HL-60 (cell line): ENCODE results near the gene TJP1.

Experiments
- DNase-seq, 2 experiments: peaks; one replicate each; pipeline ENCODE4 v3.0.0-alpha.2; 2010 to 2020; ENCODE audit warnings: low read depth in 1 of 2, low spot score in 1 of 2
- H3K27ac ChIP-seq: fragments of 250-450 bp; sonication (Bioruptor Pico); replicated peaks from 2 replicates; pipeline ENCODE4 v1.5.1; 2020; ENCODE audit warnings: mild to moderate bottlenecking, moderate library complexity
- H3K27me3 ChIP-seq: fragments of 250-450 bp; sonication (Bioruptor Pico); 2 replicates; pipeline ENCODE4 v1.5.1; 2021; ENCODE audit warnings: mild to moderate bottlenecking, moderate library complexity; ENCODE audit not compliant: insufficient read depth, poor library complexity, severe bottlenecking
- H3K4me3 ChIP-seq: replicated peaks from 2 replicates; pipeline ENCODE4 v1.5.1; 2011; ENCODE audit warnings: mild to moderate bottlenecking, control low read depth, low read length; ENCODE audit not compliant: insufficient read depth
- GABPA ChIP-seq: IDR thresholded peaks from 2 replicates; pipeline ENCODE4 v1.6.1; 2012; ENCODE audit warnings: low read depth
- POLR2AphosphoS5 ChIP-seq: IDR thresholded peaks from 2 replicates; pipeline ENCODE4 v1.6.1; 2012; ENCODE audit warnings: low read depth
- SPI1 ChIP-seq: IDR thresholded peaks from 2 replicates; pipeline ENCODE4 v1.6.1; 2012; ENCODE audit warnings: low read depth, mild to moderate bottlenecking, borderline replicate concordance
- TF ChIP-seq, protein P1 (sequence below): IDR thresholded peaks from 2 replicates; pipeline ENCODE4 v1.6.1; 2012; ENCODE audit warnings: low read depth; ENCODE audit not compliant: insufficient replicate concordance
- TF ChIP-seq, protein P2 (sequence below): IDR thresholded peaks from one replicate; pipeline ENCODE4 v1.5.1; 2011; ENCODE audit warnings: low read length, control low read depth, inconsistent platforms; ENCODE audit not compliant: insufficient read depth

TJP1 gene

DNA sequence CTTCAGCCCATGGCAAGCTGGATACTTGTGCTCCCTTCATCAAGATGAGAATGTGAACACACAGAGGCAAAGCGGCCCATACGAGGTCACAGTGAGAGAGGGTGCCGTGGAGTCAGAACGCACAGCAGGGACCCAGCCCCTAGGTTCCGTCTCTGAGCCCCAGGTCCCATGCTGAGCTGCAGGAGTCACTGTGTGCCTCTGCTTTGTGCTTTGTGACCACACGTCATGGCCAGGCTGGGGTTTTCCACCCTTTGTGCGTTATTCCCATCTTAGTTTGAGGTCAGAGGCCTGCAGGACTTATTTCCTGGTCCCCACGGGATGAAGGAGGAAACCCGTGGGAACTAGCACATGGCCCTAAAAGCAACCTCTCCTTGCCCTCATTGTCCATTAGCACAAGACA lies 140.3 kb downstream of the TJP1 start:
- H3K27ac ChIP-seq: no peak overlapping the region
- DNase-seq: no peak

DNA sequence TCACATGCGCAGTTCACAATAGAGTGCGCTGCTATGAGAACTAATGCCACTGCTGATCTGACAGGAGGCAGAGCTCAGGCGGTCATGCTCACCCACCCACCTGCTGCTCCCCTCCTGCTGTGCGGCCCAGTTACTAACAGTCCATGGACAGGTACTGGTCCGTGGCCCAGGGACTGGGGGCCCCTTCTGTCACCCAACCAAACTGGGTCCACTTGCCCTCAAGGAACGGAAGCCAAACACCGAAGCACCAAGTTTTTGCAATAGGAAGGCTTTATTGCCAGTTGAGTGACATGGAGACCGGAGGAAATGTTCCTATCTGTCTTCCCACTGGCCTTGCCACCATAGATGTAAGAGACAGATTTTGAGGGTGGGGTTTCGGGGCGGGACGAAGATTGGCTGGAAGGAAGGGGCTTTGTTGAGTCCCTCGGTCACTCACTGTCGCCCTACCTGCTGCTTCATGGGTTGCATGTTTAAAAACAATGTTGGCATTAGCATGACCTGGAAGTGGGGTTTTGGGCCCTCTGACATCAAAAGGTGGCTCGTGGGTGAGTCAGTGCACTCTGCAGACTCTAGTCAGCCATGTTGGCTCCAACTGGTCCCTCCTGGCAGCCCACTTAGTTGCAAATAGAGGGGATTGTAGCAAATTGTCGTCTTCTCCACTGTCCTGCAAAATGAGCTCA lies 141.0 kb downstream of the TJP1 start:
- Histone ChIP-seq H3K27me3 (no peaks in the 10 kb centered on the region), H3K27ac (no peak overlapping the region), H3K4me3 (no peak overlapping the region)
- no peak for DNase-seq
- TF ChIP-seq POLR2AphosphoS5 (no peak), GABPA (no peak), SPI1 (no peak)
- TF ChIP-seq, protein P1, sequence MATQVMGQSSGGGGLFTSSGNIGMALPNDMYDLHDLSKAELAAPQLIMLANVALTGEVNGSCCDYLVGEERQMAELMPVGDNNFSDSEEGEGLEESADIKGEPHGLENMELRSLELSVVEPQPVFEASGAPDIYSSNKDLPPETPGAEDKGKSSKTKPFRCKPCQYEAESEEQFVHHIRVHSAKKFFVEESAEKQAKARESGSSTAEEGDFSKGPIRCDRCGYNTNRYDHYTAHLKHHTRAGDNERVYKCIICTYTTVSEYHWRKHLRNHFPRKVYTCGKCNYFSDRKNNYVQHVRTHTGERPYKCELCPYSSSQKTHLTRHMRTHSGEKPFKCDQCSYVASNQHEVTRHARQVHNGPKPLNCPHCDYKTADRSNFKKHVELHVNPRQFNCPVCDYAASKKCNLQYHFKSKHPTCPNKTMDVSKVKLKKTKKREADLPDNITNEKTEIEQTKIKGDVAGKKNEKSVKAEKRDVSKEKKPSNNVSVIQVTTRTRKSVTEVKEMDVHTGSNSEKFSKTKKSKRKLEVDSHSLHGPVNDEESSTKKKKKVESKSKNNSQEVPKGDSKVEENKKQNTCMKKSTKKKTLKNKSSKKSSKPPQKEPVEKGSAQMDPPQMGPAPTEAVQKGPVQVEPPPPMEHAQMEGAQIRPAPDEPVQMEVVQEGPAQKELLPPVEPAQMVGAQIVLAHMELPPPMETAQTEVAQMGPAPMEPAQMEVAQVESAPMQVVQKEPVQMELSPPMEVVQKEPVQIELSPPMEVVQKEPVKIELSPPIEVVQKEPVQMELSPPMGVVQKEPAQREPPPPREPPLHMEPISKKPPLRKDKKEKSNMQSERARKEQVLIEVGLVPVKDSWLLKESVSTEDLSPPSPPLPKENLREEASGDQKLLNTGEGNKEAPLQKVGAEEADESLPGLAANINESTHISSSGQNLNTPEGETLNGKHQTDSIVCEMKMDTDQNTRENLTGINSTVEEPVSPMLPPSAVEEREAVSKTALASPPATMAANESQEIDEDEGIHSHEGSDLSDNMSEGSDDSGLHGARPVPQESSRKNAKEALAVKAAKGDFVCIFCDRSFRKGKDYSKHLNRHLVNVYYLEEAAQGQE: no peak
- TF ChIP-seq, protein P2, sequence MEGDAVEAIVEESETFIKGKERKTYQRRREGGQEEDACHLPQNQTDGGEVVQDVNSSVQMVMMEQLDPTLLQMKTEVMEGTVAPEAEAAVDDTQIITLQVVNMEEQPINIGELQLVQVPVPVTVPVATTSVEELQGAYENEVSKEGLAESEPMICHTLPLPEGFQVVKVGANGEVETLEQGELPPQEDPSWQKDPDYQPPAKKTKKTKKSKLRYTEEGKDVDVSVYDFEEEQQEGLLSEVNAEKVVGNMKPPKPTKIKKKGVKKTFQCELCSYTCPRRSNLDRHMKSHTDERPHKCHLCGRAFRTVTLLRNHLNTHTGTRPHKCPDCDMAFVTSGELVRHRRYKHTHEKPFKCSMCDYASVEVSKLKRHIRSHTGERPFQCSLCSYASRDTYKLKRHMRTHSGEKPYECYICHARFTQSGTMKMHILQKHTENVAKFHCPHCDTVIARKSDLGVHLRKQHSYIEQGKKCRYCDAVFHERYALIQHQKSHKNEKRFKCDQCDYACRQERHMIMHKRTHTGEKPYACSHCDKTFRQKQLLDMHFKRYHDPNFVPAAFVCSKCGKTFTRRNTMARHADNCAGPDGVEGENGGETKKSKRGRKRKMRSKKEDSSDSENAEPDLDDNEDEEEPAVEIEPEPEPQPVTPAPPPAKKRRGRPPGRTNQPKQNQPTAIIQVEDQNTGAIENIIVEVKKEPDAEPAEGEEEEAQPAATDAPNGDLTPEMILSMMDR: no peak

More for the DNA sequence above, 140.3 kb downstream of the TJP1 start:
- H3K27me3 ChIP-seq: no peaks in the 10 kb centered on the region
- TF ChIP-seq SPI1 (no peak), POLR2AphosphoS5 (no peak), GABPA (no peak)
- TF ChIP-seq, protein P1: no peak
- TF ChIP-seq, protein P2: no peak
- no peak overlapping the region for H3K4me3 ChIP-seq

DNA sequence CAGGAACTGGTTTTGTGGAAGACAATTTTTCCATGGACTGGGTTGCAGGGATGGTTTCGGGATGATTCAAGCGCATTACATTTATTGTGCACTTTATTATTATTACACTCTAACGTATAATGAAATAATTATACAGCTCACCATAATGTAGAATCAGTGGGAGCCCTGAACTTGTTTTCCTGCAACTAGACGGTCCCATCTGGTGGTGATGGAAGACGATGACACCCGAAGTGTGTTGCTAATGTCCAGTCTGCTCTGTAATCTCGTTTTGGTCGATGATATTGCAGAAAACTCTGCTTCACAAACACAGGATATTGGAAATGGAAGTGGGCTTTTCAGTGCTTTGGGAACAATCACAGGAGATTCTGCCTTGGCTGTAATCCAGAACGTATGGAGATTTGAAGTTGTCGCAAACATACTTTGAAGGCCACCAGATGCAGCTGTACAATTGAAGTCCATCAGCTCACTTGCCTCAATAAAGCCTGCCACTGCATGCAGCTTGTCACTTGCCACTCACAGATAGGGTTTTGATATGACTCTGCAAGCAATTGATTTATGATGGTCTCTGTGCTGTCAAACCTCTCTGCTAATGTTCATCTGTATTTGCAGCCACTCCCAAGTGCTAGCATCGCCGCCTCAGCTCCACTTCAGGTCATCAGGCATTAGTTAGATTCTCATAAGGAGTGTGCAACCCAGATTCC lies 141.7 kb downstream of the TJP1 start:
- TF ChIP-seq SPI1: no peak
- no peak for TF ChIP-seq GABPA
- TF ChIP-seq POLR2AphosphoS5: no peak
- TF ChIP-seq, protein P2: no peak
- TF ChIP-seq, protein P1: no peak
- no peak for DNase-seq
- Histone ChIP-seq H3K27me3 (peaks cover 2% of the 10 kb centered on the region), H3K4me3 (no peak overlapping the region), H3K27ac (no peak overlapping the region)
